Fibroblast of lung (primary cell): ENCODE data around the gene JUND. TPM values are rescaled to one million over a fixed set of nuclear protein-coding genes. Genes with fewer than 3 reads are reported as not detected.

Experiments
- DNase-seq, 2 donors: peaks; one replicate each; pipeline versions ENCODE4 v3.0.0 to v3.0.0-alpha.2; 2010; ENCODE audit warnings: low read depth in 2 of 2
- H2AFZ ChIP-seq: 2 replicates; pipeline ENCODE4 v1.5.1; 2012; ENCODE audit warnings: low read length, control low read depth, inconsistent platforms
- H3K27ac ChIP-seq: 2 replicates; pipeline ENCODE4 v1.5.1; 2011; ENCODE audit warnings: low read length, control low read depth; ENCODE audit not compliant: insufficient read depth
- H3K27me3 ChIP-seq: 2 replicates; pipeline ENCODE4 v1.5.1; 2011; ENCODE audit warnings: mild to moderate bottlenecking, low read length; ENCODE audit not compliant: control insufficient read depth, insufficient read depth
- H3K36me3 ChIP-seq: 2 replicates; pipeline ENCODE4 v1.5.1; 2011; ENCODE audit warnings: low read length; ENCODE audit not compliant: control insufficient read depth, insufficient read depth
- H3K4me1 ChIP-seq: 2 replicates; pipeline ENCODE4 v1.5.1; 2011; ENCODE audit warnings: low read length; ENCODE audit not compliant: control insufficient read depth, insufficient read depth; ENCODE audit errors: extremely low read depth
- H3K4me2 ChIP-seq: 2 replicates; pipeline ENCODE4 v1.5.1; 2011; ENCODE audit warnings: low read length, control low read depth; ENCODE audit not compliant: insufficient read depth; ENCODE audit errors: extremely low read depth
- H3K4me3 ChIP-seq, 4 experiments: fragments of 200-600 bp in 1 of 4; sonication (generic) in 1 of 4; replicated peaks in 1 of 4; 2 replicates each; pipeline ENCODE4 v1.5.1; 2011 to 2016; ENCODE audit warnings: low read length in 4 of 4, low read depth in 3 of 4, mild to moderate bottlenecking in 3 of 4, control low read depth in 2 of 4, inconsistent platforms in 1 of 4, mixed read lengths in 1 of 4; ENCODE audit not compliant: insufficient read depth in 1 of 4; ENCODE audit errors: control extremely low read depth in 1 of 4
- H3K79me2 ChIP-seq: 2 replicates; pipeline ENCODE4 v1.5.1; 2012; ENCODE audit warnings: mild to moderate bottlenecking, low read length, inconsistent platforms; ENCODE audit not compliant: control insufficient read depth, insufficient read depth
- H3K9ac ChIP-seq: 2 replicates; pipeline ENCODE4 v1.5.1; 2011; ENCODE audit warnings: mild to moderate bottlenecking, low read length, control low read depth; ENCODE audit not compliant: insufficient read depth
- H3K9me3 ChIP-seq: 2 replicates; pipeline ENCODE4 v1.5.1; 2012; ENCODE audit warnings: low read depth, low read length; ENCODE audit not compliant: control insufficient read depth, insufficient read depth
- H4K20me1 ChIP-seq: 2 replicates; pipeline ENCODE4 v1.5.1; 2011; ENCODE audit warnings: low read length; ENCODE audit not compliant: control insufficient read depth, insufficient read depth; ENCODE audit errors: extremely low read depth
- CTCF ChIP-seq, 2 donors: IDR thresholded peaks in 1 of 2; conservative IDR thresholded peaks in 1 of 2; 1 replicate in 1 of 2; 2 replicates in 1 of 2; pipeline ENCODE4 v1.5.1; 2011 to 2012; ENCODE audit warnings: low read length in 2 of 2, control low read depth in 1 of 2, inconsistent platforms in 1 of 2, low read depth in 1 of 2, mild to moderate bottlenecking in 1 of 2
- EZH2 ChIP-seq: IDR thresholded peaks from 2 replicates; pipeline ENCODE4 v1.5.1; 2012; ENCODE audit warnings: low read length, control low read depth, mild to moderate bottlenecking; ENCODE audit errors: missing control alignments
- polyA plus RNA-seq, 2 donors: library from polyadenylated mRNA; depleted of rRNA in 1 of 2; stranded (reverse) in 1 of 2; unstranded in 1 of 2; fragments of >200 nt; gene quantifications; 2 replicates each; pipeline ENCODE4 v1.2.1, GENCODE V29; 2011 to 2012; ENCODE audit warnings: missing spikeins in 1 of 2
- total RNA-seq: library from RNA; depleted of rRNA; stranded (reverse); fragments of >200 nt; gene quantifications from 2 replicates; pipeline ENCODE4 v1.2.1, GENCODE V29; 2014

The JUND gene
- total and polyA plus RNA-seq, 2 donors (not counting 1 experiment from before 2014, with no cell fraction given), result 65.8 to 166 TPM

GRCh38 chr19:18262917-18263316 lies 18.5 kb downstream of the JUND start:
- no peak overlapping the region for H3K4me3 ChIP-seq
- H3K79me2 ChIP-seq, result no peaks in the 10 kb centered on the region
- H3K9me3 ChIP-seq, result no peaks in the 10 kb centered on the region
- TF ChIP-seq CTCF (conservative IDR thresholded peaks at IDR 0.05 in 1 of 2, IDR thresholded peaks at IDR 0.05 in 1 of 2; ENCODE audit: low read depth in 1 of 2, low read length in 2 of 2) (no peak), EZH2 (no peak)
- H4K20me1 ChIP-seq, result no peaks in the 10 kb centered on the region
- H3K27ac ChIP-seq, result no peak overlapping the region
- H3K4me1 ChIP-seq, result no peaks in the 10 kb centered on the region
- H3K36me3 ChIP-seq, result peaks cover 19% of the 10 kb centered on the region
- no peak overlapping the region for H3K9ac ChIP-seq
- no peak for DNase-seq
- H3K4me2 ChIP-seq, result no peak overlapping the region
- no peak overlapping the region for H2AFZ ChIP-seq
- no peaks in the 10 kb centered on the region for H3K27me3 ChIP-seq

DNA sequence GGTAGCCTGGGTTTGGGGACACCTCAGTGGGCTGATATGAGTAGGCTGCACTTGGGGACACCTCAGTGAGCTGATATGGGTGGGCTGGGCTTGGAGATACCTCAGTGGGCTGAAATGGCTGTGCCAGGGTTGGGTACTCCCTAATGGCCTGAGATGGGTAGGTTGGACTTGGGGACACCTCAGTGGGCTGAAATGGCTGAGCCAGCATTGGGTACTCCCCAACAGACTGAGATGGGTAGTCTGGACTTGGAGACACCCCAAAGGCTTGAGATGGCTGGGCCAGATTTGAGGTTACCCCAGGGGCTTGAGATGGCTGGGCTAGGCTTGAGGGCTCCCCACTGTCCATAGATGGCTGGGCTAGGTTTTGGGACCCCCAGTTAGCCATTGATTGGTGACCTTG lies 19.3 kb downstream of the JUND start:
- Histone ChIP-seq H4K20me1 (no peaks in the 10 kb centered on the region), H3K27me3 (no peaks in the 10 kb centered on the region), H3K4me2 (no peak overlapping the region), H3K4me1 (no peaks in the 10 kb centered on the region), H3K4me3 (no peak overlapping the region), H2AFZ (no peak overlapping the region), H3K9me3 (no peaks in the 10 kb centered on the region), H3K79me2 (no peaks in the 10 kb centered on the region), H3K9ac (no peak overlapping the region), H3K36me3 (peaks cover 15% of the 10 kb centered on the region), H3K27ac (no peak overlapping the region)
- DNase-seq, result no peak
- TF ChIP-seq EZH2 (no peak), CTCF (conservative IDR thresholded peaks at IDR 0.05 in 1 of 2, IDR thresholded peaks at IDR 0.05 in 1 of 2; ENCODE audit: low read depth in 1 of 2, low read length in 2 of 2) (no peak)

GRCh38 chr19:18261474-18261873 lies 19.9 kb downstream of the JUND start:
- no peak overlapping the region for H3K27ac ChIP-seq
- H3K4me2 ChIP-seq, result no peak overlapping the region
- TF ChIP-seq CTCF (conservative IDR thresholded peaks at IDR 0.05 in 1 of 2, IDR thresholded peaks at IDR 0.05 in 1 of 2; ENCODE audit: low read depth in 1 of 2, low read length in 2 of 2), result no peak
- TF ChIP-seq EZH2, result no peak
- H3K4me1 ChIP-seq, result no peaks in the 10 kb centered on the region
- no peak overlapping the region for H3K9ac ChIP-seq
- no peak overlapping the region for H2AFZ ChIP-seq
- H3K27me3 ChIP-seq, result no peaks in the 10 kb centered on the region
- DNase-seq, result no peak
- peaks cover 10% of the 10 kb centered on the region for H3K36me3 ChIP-seq
- no peaks in the 10 kb centered on the region for H3K9me3 ChIP-seq
- H3K4me3 ChIP-seq, result no peak overlapping the region
- H3K79me2 ChIP-seq, result no peaks in the 10 kb centered on the region
- no peaks in the 10 kb centered on the region for H4K20me1 ChIP-seq
